Stomach (tissue), 9 donors: ENCODE data around the gene PAOX. TPM values are rescaled to one million over a fixed set of nuclear protein-coding genes. Genes with fewer than 3 reads are reported as not detected.

ENCODE experiments used
- DNase-seq, 2 donors: peaks; one replicate each; pipeline versions ENCODE4 v3.0.0 to v3.0.0-alpha.2; 2013 to 2019
- H3K27ac ChIP-seq, 5 donors: fragments of 200-600 bp in 4 of 5; sonication (generic) in 4 of 5; one replicate each; pipeline ENCODE4 v1.5.1; 2013 to 2019; ENCODE audit warnings: mild to moderate bottlenecking in 1 of 5, moderate library complexity in 1 of 5
- H3K27me3 ChIP-seq, 3 donors: fragments of 200-600 bp; sonication (generic); one replicate each; pipeline ENCODE4 v1.5.1; 2017 to 2019; ENCODE audit warnings: mixed run types in 1 of 3
- H3K36me3 ChIP-seq, 4 donors: fragments of 200-600 bp; sonication (generic); 1 replicate in 3 of 4; 2 replicates in 1 of 4; pipeline ENCODE4 v1.5.1; 2016 to 2019
- H3K4me1 ChIP-seq, 4 donors: fragments of 200-600 bp; sonication (generic); one replicate each; pipeline ENCODE4 v1.5.1; 2016 to 2019
- H3K4me3 ChIP-seq, 4 donors: fragments of 200-600 bp; sonication (generic) in 3 of 4; one replicate each; pipeline ENCODE4 v1.5.1; 2016 to 2019; ENCODE audit warnings: mild to moderate bottlenecking in 1 of 4
- H3K9me3 ChIP-seq, 4 donors: fragments of 200-600 bp; sonication (generic); one replicate each; pipeline ENCODE4 v1.5.1; 2016 to 2019
- EP300 ChIP-seq: sonication (generic); formaldehyde crosslinking; IDR thresholded peaks from one replicate; pipeline ENCODE4 v1.6.1; 2017; ENCODE audit warnings: antibody characterized with exemption
- POLR2A ChIP-seq, 4 donors: fragments of 450-650 bp; IDR thresholded peaks; one replicate each; pipeline ENCODE4 v1.6.1; 2016; ENCODE audit warnings: antibody characterized with exemption in 4 of 4, control low read depth in 2 of 4, mild to moderate bottlenecking in 1 of 4, moderate library complexity in 1 of 4
- POLR2AphosphoS5 ChIP-seq, 3 donors: sonication (generic); formaldehyde crosslinking; IDR thresholded peaks; one replicate each; pipeline ENCODE4 v1.6.1; 2016; ENCODE audit warnings: antibody characterized with exemption in 3 of 3
- WGBS, 5 donors: extraction: QIAGEN DNeasy Blood & Tissue Kit in 3 of 5; methylation state at CpG; one replicate each; pipeline versions ENCODE4 v1.1.5 to v1.1.7; 2013 to 2018; 5-methylcytosine and 5-hydroxymethylcytosine counted together
- intact Hi-C: fragments of 100-400 bp; cut with DNase I; formaldehyde crosslinking; loops from one replicate; pipeline ENCODE4 v1.15.1; 2023; ENCODE audit warnings: low total_unique reads
- polyA plus RNA-seq, 3 donors: library from polyadenylated mRNA; stranded (reverse); fragments of 200-250 nt; gene quantifications; one replicate each; pipeline ENCODE4 v1.2.3, GENCODE V29; 2013
- total RNA-seq, 5 donors: library from RNA; depleted of rRNA; stranded (reverse); fragments of >200 nt; gene quantifications; one replicate each; pipeline versions ENCODE4 v1.1.0 to v1.2.3, GENCODE V29; 2014 to 2016
- TF ChIP-seq, protein P1 (sequence below), 7 experiments: fragments of 450-650 bp in 4 of 7; fragments of 200-600 bp in 3 of 7; sonication (generic) in 3 of 7; IDR thresholded peaks; one replicate each; pipeline ENCODE4 v1.5.1; 2016 to 2019; ENCODE audit warnings: antibody characterized with exemption in 7 of 7, control low read depth in 2 of 7, mild to moderate bottlenecking in 1 of 7
- donor health status: healthy with polysubstance abuse.
- donor health status: Bipolar disorder and iron deficiency.
- donor health status: healthy.

PAOX gene
- total and polyA plus RNA-seq, 8 donors, result 3.3 to 40.0 (median 11.5) TPM

DNA sequence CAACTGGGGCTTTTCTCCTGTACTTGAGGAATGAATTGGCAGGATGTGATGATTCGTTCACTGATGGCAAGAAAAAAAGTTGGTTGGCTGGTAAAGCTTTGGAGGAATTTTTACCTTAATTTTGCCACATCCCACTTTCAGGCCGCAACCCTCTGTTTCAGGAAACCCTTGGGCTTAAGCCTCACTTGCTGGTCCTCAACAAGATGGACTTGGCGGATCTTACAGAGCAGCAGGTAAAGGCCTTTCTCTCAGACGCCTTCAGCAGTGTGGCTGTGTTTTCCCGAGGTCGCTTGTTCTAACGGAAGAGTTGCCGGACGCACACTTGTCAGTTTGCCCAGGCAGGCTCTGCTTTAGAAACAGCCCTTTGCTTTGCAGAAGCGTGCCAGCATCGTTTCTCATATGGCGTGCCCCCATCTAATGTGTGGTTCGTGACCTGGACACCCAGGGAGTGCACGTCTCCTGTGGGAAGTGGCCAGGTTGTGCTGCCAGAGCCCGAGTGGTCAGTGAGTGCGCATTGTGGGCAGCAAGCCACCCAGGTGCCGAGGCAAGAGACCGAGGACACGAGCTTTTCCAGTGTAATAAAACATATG, 17.1 kb downstream of the PAOX start:
- Histone ChIP-seq H3K36me3 (peaks cover 16 to 62% (median 60%) of the 10 kb centered on the region in 4 donors), H3K9me3 (no peaks in the 10 kb centered on the region), H3K4me3 (no peak overlapping the region), H3K27me3 (no peaks in the 10 kb centered on the region), H3K27ac (no peak overlapping the region), H3K4me1 (peaks cover 0 to 33% (median 30%) of the 10 kb centered on the region in 4 donors)
- WGBS, 5 donors, result 93 to 96% (median 95%) methylated on average over 18 to 19 of the region's 19 CpGs
- intact Hi-C loops, result no loop called here
- peak in 1 of 2 donors; percentile 21 for DNase-seq
- TF ChIP-seq EP300, result no peak
- no peak for TF ChIP-seq POLR2AphosphoS5 (IDR thresholded peaks at IDR 0.05)
- TF ChIP-seq, protein P1, sequence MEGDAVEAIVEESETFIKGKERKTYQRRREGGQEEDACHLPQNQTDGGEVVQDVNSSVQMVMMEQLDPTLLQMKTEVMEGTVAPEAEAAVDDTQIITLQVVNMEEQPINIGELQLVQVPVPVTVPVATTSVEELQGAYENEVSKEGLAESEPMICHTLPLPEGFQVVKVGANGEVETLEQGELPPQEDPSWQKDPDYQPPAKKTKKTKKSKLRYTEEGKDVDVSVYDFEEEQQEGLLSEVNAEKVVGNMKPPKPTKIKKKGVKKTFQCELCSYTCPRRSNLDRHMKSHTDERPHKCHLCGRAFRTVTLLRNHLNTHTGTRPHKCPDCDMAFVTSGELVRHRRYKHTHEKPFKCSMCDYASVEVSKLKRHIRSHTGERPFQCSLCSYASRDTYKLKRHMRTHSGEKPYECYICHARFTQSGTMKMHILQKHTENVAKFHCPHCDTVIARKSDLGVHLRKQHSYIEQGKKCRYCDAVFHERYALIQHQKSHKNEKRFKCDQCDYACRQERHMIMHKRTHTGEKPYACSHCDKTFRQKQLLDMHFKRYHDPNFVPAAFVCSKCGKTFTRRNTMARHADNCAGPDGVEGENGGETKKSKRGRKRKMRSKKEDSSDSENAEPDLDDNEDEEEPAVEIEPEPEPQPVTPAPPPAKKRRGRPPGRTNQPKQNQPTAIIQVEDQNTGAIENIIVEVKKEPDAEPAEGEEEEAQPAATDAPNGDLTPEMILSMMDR (IDR thresholded peaks at IDR 0.05), result no peak
- TF ChIP-seq POLR2A (IDR thresholded peaks at IDR 0.05), result no peak

DNA sequence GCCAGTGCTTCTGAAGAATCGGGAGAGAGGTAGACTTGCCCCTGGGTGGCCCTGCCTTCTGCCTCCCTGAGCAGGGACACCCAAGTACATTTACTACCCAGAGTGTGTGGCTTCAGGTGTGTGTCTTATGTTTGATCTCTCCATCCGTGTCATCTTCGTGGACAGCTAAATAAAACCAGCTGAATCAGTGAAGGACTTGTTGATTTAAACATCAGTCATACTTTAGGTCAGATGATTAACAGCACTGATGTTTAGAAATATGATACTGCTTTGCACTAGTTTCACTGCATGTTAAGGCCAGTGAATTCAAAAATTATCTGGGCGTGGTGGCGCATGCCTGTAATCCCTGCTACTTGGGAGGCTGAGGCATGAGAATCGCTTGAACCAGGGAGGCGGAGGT, 18.9 kb downstream of the PAOX start:
- Histone ChIP-seq H3K4me1 (peaks cover 0 to 35% (median 30%) of the 10 kb centered on the region in 4 donors), H3K27me3 (no peaks in the 10 kb centered on the region), H3K4me3 (no peak overlapping the region), H3K9me3 (no peaks in the 10 kb centered on the region), H3K36me3 (peaks cover 28 to 73% (median 72%) of the 10 kb centered on the region in 4 donors), H3K27ac (no peak overlapping the region)
- DNase-seq, result no peak
- 95 to 98% (median 97%) methylated on average over 7 of the region's 7 CpGs for WGBS, 5 donors
- intact Hi-C loops, result no loop called here
- no peak for TF ChIP-seq POLR2A (IDR thresholded peaks at IDR 0.05)
- TF ChIP-seq, protein P1 (IDR thresholded peaks at IDR 0.05), result no peak
- no peak for TF ChIP-seq POLR2AphosphoS5 (IDR thresholded peaks at IDR 0.05)
- TF ChIP-seq EP300, result no peak

DNA sequence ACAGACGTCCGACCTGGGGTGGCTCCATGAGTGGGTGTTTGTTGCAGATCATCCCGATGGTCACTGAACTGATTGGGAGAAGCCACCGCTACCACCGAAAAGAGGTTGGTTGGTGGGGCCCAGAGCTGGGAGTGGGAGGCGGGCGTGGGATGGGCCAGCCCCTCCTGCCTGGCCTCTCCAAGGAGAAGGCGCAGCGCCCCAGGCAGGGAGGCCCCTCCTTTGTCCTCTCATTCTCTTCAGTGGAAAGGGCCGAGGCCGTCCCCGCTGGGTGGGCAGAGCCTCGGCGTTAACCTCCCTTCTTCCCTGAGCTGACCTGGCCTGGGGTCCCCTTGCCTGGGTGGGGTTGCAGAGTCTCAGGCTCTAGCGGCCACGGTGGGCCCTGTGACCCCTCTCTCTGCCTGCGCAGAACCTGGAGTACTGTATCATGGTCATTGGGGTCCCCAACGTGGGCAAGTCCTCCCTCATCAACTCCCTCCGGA, 20.1 kb downstream of the PAOX start:
- DNase-seq, result peak in 1 of 2 donors; percentile 17
- no peak overlapping the region for H3K27ac ChIP-seq
- no peaks in the 10 kb centered on the region for H3K27me3 ChIP-seq
- H3K9me3 ChIP-seq, result no peaks in the 10 kb centered on the region
- intact Hi-C loops, result no loop called here
- H3K36me3 ChIP-seq, result peaks cover 33 to 85% (median 83%) of the 10 kb centered on the region in 4 donors
- 94 to 98% (median 95%) methylated on average over 16 to 19 of the region's 19 CpGs for WGBS, 5 donors
- TF ChIP-seq EP300 (no peak), POLR2AphosphoS5 (IDR thresholded peaks at IDR 0.05) (no peak), POLR2A (IDR thresholded peaks at IDR 0.05) (no peak)
- TF ChIP-seq, protein P1 (IDR thresholded peaks at IDR 0.05), result no peak
- peaks cover 0 to 30% (median 25%) of the 10 kb centered on the region in 4 donors for H3K4me1 ChIP-seq
- H3K4me3 ChIP-seq, result no peak overlapping the region

DNA sequence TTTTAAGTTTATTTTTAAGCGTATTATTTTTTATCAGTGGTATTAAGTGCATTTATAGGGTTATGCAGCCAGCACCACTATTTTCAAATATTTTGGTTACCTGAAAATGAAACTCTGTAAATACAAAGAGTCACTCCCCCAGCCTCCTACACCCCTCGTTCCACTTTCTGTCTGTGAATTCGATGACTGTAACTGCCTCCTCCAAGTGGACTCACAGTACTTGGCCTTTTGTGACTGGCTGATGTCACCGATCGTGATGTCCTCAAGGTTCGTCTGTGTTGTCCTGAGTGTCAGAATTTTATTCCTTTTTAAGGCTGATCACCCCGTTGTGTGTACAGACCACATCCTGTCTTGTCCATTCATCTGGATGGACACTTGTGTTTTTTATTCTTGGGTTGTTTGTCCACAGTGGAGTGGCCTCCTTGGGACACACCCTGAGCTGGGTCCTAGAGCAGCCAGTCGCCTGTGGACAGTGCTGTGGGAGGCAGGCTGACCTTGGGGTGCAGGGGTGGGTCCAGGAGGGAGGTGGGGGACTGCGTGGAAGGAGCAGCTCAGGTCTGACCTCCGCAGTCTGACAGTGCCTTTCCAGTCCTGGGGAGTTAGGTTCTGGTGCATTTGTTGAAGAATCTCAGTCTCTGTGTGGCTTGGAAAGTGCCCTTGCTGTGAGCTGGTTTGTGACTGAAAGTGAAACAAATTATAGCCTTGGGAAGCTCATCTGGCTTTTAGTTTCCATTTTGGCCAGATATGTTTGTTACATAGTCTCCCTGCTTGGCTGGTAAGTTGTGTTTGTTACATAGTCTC, 21.8 kb downstream of the PAOX start:
- H3K27ac ChIP-seq, result peak overlapping the region in 1 of 5 donors; percentile 75
- no peak overlapping the region for H3K4me3 ChIP-seq
- DNase-seq, result peak in 1 of 2 donors; percentile 23
- 74 to 80% (median 78%) methylated on average over 10 of the region's 10 CpGs for WGBS, 5 donors
- peaks cover 0 to 15% (median 11%) of the 10 kb centered on the region in 4 donors for H3K4me1 ChIP-seq
- intact Hi-C loops, result no loop called here
- TF ChIP-seq POLR2A (IDR thresholded peaks at IDR 0.05) (no peak), EP300 (no peak), POLR2AphosphoS5 (IDR thresholded peaks at IDR 0.05) (no peak)
- TF ChIP-seq, protein P1 (IDR thresholded peaks at IDR 0.05), result no peak
- peaks cover 33 to 100% (median 97%) of the 10 kb centered on the region in 4 donors for H3K36me3 ChIP-seq
- no peaks in the 10 kb centered on the region for H3K9me3 ChIP-seq
- no peaks in the 10 kb centered on the region for H3K27me3 ChIP-seq
